ENCODE data around the gene HOXD8. TPM values are rescaled to one million over a fixed set of nuclear protein-coding genes. Genes with fewer than 3 reads are reported as not detected.
A peak's percentile ranks its signal among the peaks of the same experiment; 100 is the strongest.

The HOXD8 gene
- total RNA-seq, 5 donors from 2014 or later (not counting 1 experiment from before 2014, with no cell fraction given): not detected

DNA sequence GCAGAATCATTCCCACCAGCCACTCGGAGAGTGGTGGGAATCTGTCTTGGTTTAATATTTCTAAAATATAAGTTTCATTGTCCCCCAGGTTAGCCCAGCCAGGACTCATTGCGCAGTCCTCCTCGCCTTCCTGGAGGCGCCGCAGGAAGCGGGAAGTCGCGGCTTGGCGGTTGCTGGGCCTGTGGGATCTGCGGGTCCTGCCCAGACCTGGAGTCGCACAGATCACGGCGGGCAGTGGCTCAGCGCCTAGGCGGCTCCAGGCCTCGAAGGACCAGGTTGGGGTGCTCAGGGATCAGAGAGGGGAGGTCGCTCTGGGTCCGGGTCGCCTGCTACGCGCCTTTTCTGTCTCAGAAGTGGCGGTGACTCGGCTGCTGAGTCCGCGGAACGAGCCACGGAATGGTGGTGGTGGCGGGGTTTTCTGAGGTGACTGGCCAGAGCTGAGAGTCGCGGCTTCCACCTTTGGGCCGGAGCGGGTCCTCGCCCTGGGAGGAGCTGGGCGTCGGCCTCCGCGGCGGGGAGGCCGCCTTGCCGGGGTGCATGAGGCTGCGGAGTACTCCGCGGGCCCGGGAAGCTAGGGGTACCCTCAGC is 30.3 kb downstream of the HOXD8 start:
- Mint-ChIP-seq H3K27me3 (peaks cover 62 to 84% of the 10 kb centered on the region in 2 donors), H3K27ac (no peak overlapping the region), H3K9me3 (peaks cover 0 to 5% (median 4%) of the 10 kb centered on the region in 3 donors), H3K36me3 (no peaks in the 10 kb centered on the region), H3K4me1 (peaks cover 19 to 24% (median 22%) of the 10 kb centered on the region in 3 donors), H3K4me3 (peak overlapping the region in 1 of 3 donors; percentile 36)
- DNase-seq: no peak
- no peaks in the 10 kb centered on the region for H3K9me3 ChIP-seq
- H3K36me3 ChIP-seq (ENCODE audit: control insufficient read depth in 2 of 2, extremely low read depth in 1 of 2, insufficient read depth in 1 of 2, low read length in 1 of 2): no peaks in the 10 kb centered on the region
- ChIA-PET POLR2A (interaction anchor here (0.5 to 0.6 kb wide), 3 partner anchors 48 to 366 kb away, joined by 3 to 11 read pairs (median 4); no protein-coding TSS in a partner anchor), CTCF (interaction anchor here in 1 of 2 donors (0.9 kb wide), 1 partner anchor 33 kb away, joined by 3 read pairs; no protein-coding TSS in a partner anchor)
- H3K4me1 ChIP-seq (ENCODE audit: control insufficient read depth in 1 of 2, extremely low read depth in 1 of 2, insufficient read depth in 2 of 2, low read length in 2 of 2): peaks cover 2 to 28% of the 10 kb centered on the region in 2 experiments
- H3K4me3 ChIP-seq (ENCODE audit: control insufficient read depth in 1 of 2, extremely low read depth in 1 of 2, low read length in 1 of 2): no peak overlapping the region
- ATAC-seq (replicated peaks in 1 of 4): no peak
- 8% methylated on average over 43 of the region's 44 CpGs for whole genome bisulfite sequencing (ENCODE audit: insufficient coverage)
- peaks cover 27 to 89% of the 10 kb centered on the region in 2 experiments for H3K27me3 ChIP-seq (replicated peaks in 1 of 2; ENCODE audit: control insufficient read depth in 2 of 2, extremely low read depth in 1 of 2, insufficient read depth in 2 of 2, low read length in 1 of 2)
- no peak overlapping the region for H3K27ac ChIP-seq (ENCODE audit: low read length)

DNA sequence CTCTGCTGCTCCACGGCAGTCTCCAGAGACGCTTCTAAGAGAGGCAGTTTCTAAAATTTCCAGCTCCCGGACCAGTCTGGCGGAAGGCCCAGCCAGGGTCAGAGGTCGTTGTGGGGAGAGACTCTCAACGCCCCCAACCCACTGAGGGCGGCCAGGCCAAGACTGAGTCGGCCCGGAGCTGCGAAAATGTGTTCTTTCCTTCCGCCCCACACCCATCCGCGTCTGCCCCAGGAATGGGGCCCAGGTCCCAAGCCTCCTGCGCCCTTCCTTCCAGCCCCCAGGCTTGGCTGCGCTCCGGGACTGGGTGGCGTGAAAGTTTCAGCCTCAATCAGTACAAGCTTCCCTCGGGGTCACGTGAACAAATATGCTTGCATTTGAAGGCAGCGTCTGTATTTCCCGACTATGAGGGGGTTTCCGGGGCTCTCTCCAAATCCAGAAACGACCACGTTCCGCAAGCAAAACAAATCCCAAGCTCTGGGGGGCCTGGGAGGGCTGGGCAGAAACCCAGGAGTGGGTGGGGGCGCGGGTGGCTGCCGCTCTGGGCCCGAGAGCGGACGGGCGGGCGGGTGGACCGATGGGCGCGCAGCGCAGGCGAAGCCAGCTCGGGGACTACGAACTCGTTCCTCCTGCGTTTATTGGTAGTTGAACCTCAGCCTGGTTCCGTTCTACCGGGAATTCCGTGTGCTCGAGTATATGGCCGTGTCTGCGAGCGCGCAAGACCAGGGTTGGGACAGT is 30.9 kb downstream of the HOXD8 start:
- H3K9me3 Mint-ChIP-seq: peaks cover 0 to 5% (median 4%) of the 10 kb centered on the region in 3 donors
- CTCF ChIA-PET: interaction anchor here in 1 of 2 donors (0.9 kb wide), 1 partner anchor 33 kb away, joined by 3 read pairs; no protein-coding TSS in a partner anchor
- WGBS (ENCODE audit: insufficient coverage): 14% methylated on average over 44 of the region's 50 CpGs
- Histone ChIP-seq H3K4me1 (ENCODE audit: control insufficient read depth in 1 of 2, extremely low read depth in 1 of 2, insufficient read depth in 2 of 2, low read length in 2 of 2) (peaks cover 2 to 34% of the 10 kb centered on the region in 2 experiments), H3K36me3 (ENCODE audit: control insufficient read depth in 2 of 2, extremely low read depth in 1 of 2, insufficient read depth in 1 of 2, low read length in 1 of 2) (no peaks in the 10 kb centered on the region), H3K27me3 (replicated peaks in 1 of 2; ENCODE audit: control insufficient read depth in 2 of 2, extremely low read depth in 1 of 2, insufficient read depth in 2 of 2, low read length in 1 of 2) (peaks cover 30 to 94% of the 10 kb centered on the region in 2 experiments), H3K9me3 (no peaks in the 10 kb centered on the region), H3K27ac (ENCODE audit: low read length) (no peak overlapping the region), H3K4me3 (ENCODE audit: control insufficient read depth in 1 of 2, extremely low read depth in 1 of 2, low read length in 1 of 2) (no peak overlapping the region)
- POLR2A ChIA-PET: interaction anchor here (0.5 to 0.6 kb wide), 5 partner anchors 9 to 365 kb away, joined by 3 to 11 read pairs (median 6); partner anchors contain the start of gene HOXD4 (in 1 of the 2)
- peak overlapping the region in 1 of 3 donors; percentile 15 for H3K4me3 Mint-ChIP-seq
- ATAC-seq (replicated peaks in 1 of 4) (no peak), DNase-seq (no peak)
- H3K27me3 Mint-ChIP-seq: peaks cover 60 to 84% of the 10 kb centered on the region in 2 donors
- H3K27ac Mint-ChIP-seq: no peak overlapping the region
- peaks cover 19 to 27% (median 22%) of the 10 kb centered on the region in 3 donors for H3K4me1 Mint-ChIP-seq
- H3K36me3 Mint-ChIP-seq: no peaks in the 10 kb centered on the region

DNA sequence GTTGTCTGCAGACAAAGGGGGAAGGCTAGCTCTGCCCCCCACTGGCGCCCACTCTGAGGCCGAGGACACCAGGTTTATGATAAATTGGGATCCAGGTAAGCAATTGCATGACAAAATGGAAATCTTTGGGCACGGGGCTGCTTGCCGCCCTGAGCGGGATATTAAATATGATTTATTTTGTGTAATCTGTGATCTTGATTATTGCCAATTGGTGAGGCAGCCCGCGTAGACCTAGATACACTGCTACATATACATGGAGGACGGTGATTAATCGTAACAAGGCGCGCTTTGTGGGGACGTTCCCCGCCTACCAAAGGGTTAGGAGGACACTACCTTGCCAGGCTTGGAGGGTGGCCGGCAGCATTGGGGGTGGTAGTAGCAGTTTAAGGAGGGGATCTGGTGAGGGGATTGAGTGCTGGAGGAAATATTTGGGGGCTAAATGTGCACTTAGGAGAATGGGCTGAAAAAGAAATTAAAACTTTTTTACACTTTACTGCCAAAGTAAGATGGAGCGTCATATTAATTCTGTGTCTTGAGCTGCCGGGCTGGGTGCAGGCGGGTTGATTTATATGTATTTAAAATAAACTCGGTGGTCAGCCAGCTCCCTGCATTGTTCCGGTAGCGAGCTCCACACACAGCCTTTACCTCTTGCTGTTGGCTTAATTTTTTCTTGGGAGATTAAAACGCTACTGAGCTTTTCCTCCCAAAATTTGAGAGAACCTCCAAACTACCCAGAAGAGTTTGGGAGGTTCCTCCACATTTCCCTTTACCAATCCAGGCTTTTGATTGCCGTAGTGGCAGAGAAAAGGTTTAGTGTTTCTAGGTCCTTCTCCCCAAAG is 31.7 kb downstream of the HOXD8 start:
- Mint-ChIP-seq H3K4me1 (peaks cover 19 to 27% (median 22%) of the 10 kb centered on the region in 3 donors), H3K27ac (no peak overlapping the region), H3K27me3 (peaks cover 60 to 86% of the 10 kb centered on the region in 2 donors), H3K36me3 (no peaks in the 10 kb centered on the region), H3K9me3 (peaks cover 0 to 5% (median 4%) of the 10 kb centered on the region in 3 donors), H3K4me3 (peak overlapping the region in 1 of 3 donors; percentile 15)
- Histone ChIP-seq H3K4me1 (ENCODE audit: control insufficient read depth in 1 of 2, extremely low read depth in 1 of 2, insufficient read depth in 2 of 2, low read length in 2 of 2) (peaks cover 2 to 36% of the 10 kb centered on the region in 2 experiments), H3K27ac (ENCODE audit: low read length) (no peak overlapping the region), H3K36me3 (ENCODE audit: control insufficient read depth in 2 of 2, extremely low read depth in 1 of 2, insufficient read depth in 1 of 2, low read length in 1 of 2) (no peaks in the 10 kb centered on the region), H3K9me3 (no peaks in the 10 kb centered on the region), H3K4me3 (ENCODE audit: control insufficient read depth in 1 of 2, extremely low read depth in 1 of 2, low read length in 1 of 2) (no peak overlapping the region), H3K27me3 (replicated peaks in 1 of 2; ENCODE audit: control insufficient read depth in 2 of 2, extremely low read depth in 1 of 2, insufficient read depth in 2 of 2, low read length in 1 of 2) (peaks cover 28 to 92% of the 10 kb centered on the region in 2 experiments)
- ChIA-PET CTCF (interaction anchor here in 1 of 2 donors (1.6 kb wide), 1 partner anchor 34 kb away, joined by 4 read pairs; no protein-coding TSS in a partner anchor), POLR2A (interaction anchor here (0.5 to 0.6 kb wide), 2 partner anchors 11 to 77 kb away, joined by 3 to 6 read pairs; no protein-coding TSS in a partner anchor)
- DNase-seq (no peak), ATAC-seq (replicated peaks in 1 of 4) (no peak)
- 25% methylated on average over 14 of the region's 22 CpGs for WGBS (ENCODE audit: insufficient coverage)

DNA sequence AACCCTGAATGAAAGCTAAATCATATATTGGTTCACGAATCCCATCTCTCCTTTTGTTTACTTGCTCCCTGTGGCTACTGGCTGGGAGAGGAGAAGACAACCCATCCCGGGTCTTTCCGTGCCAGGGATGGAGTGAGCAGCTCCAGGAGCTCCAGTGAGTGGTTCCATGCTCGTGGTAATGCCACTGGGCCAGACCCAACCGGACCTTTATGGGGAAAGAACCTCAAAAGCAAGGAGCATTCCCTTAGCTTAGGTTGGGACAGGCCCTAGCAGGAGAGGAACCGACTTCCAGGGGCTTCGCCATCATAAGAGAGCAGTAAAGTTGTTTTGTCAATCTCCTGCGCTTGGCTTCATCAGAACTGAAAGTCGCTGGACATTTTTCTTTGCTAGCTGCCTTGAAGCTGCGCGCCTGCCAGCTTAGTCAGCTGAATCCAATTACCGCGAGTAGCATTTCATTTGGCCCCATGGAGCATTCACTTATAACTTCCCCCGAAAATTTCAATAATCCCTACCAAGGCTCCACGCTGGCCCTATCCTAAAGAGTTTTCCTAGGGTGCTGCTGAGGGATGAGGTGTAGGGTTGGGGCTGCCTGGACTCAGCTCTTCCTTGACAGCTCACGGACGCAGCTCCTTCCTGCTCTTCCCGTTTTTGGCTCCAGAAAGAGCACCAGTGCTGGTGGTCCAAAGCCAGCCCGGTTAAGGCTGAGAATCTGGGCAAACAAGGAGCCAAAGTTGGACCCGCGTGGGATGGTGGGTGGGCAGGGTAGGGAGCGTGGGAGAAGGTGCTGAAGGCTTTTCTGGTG is 32.5 kb downstream of the HOXD8 start:
- Mint-ChIP-seq H3K4me1 (peaks cover 16 to 27% (median 22%) of the 10 kb centered on the region in 3 donors), H3K9me3 (peaks cover 0 to 5% (median 4%) of the 10 kb centered on the region in 3 donors), H3K36me3 (no peaks in the 10 kb centered on the region), H3K27me3 (peaks cover 64 to 85% of the 10 kb centered on the region in 2 donors), H3K27ac (no peak overlapping the region), H3K4me3 (no peak overlapping the region)
- H3K27ac ChIP-seq (ENCODE audit: low read length): no peak overlapping the region
- H3K27me3 ChIP-seq (replicated peaks in 1 of 2; ENCODE audit: control insufficient read depth in 2 of 2, extremely low read depth in 1 of 2, insufficient read depth in 2 of 2, low read length in 1 of 2): peaks cover 31 to 84% of the 10 kb centered on the region in 2 experiments
- H3K36me3 ChIP-seq (ENCODE audit: control insufficient read depth in 2 of 2, extremely low read depth in 1 of 2, insufficient read depth in 1 of 2, low read length in 1 of 2): no peaks in the 10 kb centered on the region
- peaks cover 2 to 36% of the 10 kb centered on the region in 2 experiments for H3K4me1 ChIP-seq (ENCODE audit: control insufficient read depth in 1 of 2, extremely low read depth in 1 of 2, insufficient read depth in 2 of 2, low read length in 2 of 2)
- WGBS (ENCODE audit: insufficient coverage): 10% methylated on average over 15 of the region's 22 CpGs
- H3K9me3 ChIP-seq: no peaks in the 10 kb centered on the region
- no peak overlapping the region for H3K4me3 ChIP-seq (ENCODE audit: control insufficient read depth in 1 of 2, extremely low read depth in 1 of 2, low read length in 1 of 2)
- ATAC-seq (replicated peaks in 1 of 4): no peak
- CTCF ChIA-PET: interaction anchor here (0.7 to 1.6 kb wide), 2 partner anchors 34 to 890 kb away, joined by 3 to 4 read pairs; no protein-coding TSS in a partner anchor
- POLR2A ChIA-PET: no interaction called here
- no peak for DNase-seq

DNA sequence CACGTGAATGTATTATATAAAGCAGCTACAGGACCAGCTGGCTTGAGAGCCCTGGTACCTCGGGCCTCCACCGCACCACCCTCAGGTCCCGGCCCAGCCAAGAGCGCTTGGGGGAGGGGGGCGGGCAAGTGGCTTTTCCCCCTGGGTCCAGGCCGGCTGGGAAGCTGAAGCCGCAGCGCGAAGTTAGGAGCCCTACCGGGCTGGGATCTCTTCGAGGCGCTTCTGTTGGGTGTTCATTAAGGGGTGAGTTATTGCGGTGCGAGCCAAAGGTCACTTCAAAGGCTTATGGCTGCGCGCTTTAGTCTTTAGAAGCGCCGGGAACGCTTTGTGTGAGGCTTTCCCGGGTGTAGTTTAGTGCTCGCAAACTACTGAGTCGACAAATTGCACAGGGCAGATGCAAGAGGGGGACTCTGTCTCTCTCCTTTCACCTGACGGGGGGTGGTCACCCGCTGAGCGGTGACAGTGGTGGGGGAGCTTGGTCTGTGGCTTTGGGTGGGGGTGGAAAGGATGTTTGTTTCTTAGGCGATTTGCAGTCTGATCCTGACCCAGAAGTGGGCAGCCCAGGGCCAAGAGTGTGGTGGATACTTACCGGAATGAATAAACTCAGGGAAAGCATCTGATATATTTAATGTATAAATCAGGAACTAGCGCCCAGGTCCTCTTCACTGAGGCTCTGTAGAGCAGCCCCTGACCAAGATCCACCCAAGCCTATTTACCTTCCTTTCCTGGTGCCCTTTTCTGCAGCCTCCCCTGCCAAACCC is 33.6 kb downstream of the HOXD8 start:
- peaks cover 0 to 5% (median 4%) of the 10 kb centered on the region in 3 donors for H3K9me3 Mint-ChIP-seq
- ChIA-PET POLR2A (no interaction called here), CTCF (interaction anchor here (0.6 to 1.6 kb wide), 2 partner anchors 24 to 35 kb away, joined by 3 to 4 read pairs; no protein-coding TSS in a partner anchor)
- H3K36me3 Mint-ChIP-seq: no peaks in the 10 kb centered on the region
- DNase-seq (no peak), ATAC-seq (replicated peaks in 1 of 4) (no peak)
- H3K4me1 Mint-ChIP-seq: peaks cover 9 to 20% (median 16%) of the 10 kb centered on the region in 3 donors
- peaks cover 66 to 88% of the 10 kb centered on the region in 2 donors for H3K27me3 Mint-ChIP-seq
- Histone ChIP-seq H3K36me3 (ENCODE audit: control insufficient read depth in 2 of 2, extremely low read depth in 1 of 2, insufficient read depth in 1 of 2, low read length in 1 of 2) (no peaks in the 10 kb centered on the region), H3K27ac (ENCODE audit: low read length) (no peak overlapping the region), H3K4me3 (ENCODE audit: control insufficient read depth in 1 of 2, extremely low read depth in 1 of 2, low read length in 1 of 2) (peak overlapping the region in 1 of 2 donors; percentile 17), H3K9me3 (no peaks in the 10 kb centered on the region), H3K27me3 (replicated peaks in 1 of 2; ENCODE audit: control insufficient read depth in 2 of 2, extremely low read depth in 1 of 2, insufficient read depth in 2 of 2, low read length in 1 of 2) (peaks cover 38 to 75% of the 10 kb centered on the region in 2 experiments), H3K4me1 (ENCODE audit: control insufficient read depth in 1 of 2, extremely low read depth in 1 of 2, insufficient read depth in 2 of 2, low read length in 2 of 2) (peaks cover 0 to 28% of the 10 kb centered on the region in 2 experiments)
- H3K4me3 Mint-ChIP-seq: no peak overlapping the region
- WGBS (ENCODE audit: insufficient coverage): 9% methylated on average over 21 of the region's 29 CpGs
- no peak overlapping the region for H3K27ac Mint-ChIP-seq

Measured in T-cell (primary cell).